GM19025 (cell line): ENCODE data around the gene ACSM4.
"Not testable (repeated sequence)": the region's sequence is repeated elsewhere in the genome, so short reads cannot be mapped to it uniquely, and the experiment has no call there.

ENCODE experiments used
- ATAC-seq: cut with Tn5 transposase; IDR thresholded peaks from one replicate; pipeline ENCODE4 v1.9.1; 2021; ENCODE audit warnings: mild to moderate bottlenecking, low read depth, moderate library complexity; ENCODE audit not compliant: unreplicated experiment

Gene ACSM4

GRCh38 chr12:7324176-7324575 is 20.3 kb downstream of the ACSM4 start:
- ATAC-seq = no peak

DNA sequence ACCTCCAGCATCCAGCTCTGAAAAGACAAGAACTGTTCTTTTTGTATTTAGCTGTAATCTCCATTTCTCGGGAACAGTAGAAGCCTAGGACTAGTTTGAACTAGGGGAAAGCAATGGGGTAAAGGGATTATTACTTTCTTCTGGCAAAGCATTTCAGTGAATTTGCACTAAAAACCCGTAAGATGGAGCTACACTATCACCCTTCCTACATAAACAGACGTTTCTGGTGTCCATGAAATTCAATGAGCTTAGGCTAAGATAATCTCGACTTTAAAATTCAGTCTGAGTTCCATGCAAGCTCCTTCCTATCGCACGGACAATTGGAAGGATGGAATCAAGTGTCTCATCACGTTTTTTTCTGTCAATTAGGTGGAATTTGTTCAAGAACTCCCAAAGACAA is 24.0 kb downstream of the ACSM4 start:
- no peak for ATAC-seq

- not testable (repeated sequence) for ATAC-seq
These were observed 33.9 kb downstream of the ACSM4 start for GRCh38 chr12:7337790-7338189.

DNA sequence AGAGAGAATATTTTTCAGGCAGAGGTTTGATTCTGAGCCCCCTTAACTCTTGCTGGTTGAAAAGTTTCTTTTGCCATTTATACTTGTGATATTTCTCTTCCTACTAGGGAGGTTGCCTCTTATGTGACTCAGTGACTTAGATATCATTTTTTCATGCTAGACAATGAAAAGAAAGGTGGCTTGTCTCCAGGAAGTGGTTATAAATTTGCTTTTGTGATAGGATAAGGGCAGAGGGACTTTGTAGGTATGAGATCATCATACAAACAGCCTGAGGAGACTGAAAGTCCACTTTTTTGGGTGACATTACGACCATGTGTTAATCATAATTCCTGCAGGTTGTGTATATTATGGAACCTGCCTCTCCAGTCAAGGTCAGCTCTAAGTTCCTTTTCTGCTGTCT is 35.8 kb downstream of the ACSM4 start:
- no peak for ATAC-seq

GRCh38 chr12:7344833-7345606 is 41.1 kb downstream of the ACSM4 start:
- no peak for ATAC-seq

DNA sequence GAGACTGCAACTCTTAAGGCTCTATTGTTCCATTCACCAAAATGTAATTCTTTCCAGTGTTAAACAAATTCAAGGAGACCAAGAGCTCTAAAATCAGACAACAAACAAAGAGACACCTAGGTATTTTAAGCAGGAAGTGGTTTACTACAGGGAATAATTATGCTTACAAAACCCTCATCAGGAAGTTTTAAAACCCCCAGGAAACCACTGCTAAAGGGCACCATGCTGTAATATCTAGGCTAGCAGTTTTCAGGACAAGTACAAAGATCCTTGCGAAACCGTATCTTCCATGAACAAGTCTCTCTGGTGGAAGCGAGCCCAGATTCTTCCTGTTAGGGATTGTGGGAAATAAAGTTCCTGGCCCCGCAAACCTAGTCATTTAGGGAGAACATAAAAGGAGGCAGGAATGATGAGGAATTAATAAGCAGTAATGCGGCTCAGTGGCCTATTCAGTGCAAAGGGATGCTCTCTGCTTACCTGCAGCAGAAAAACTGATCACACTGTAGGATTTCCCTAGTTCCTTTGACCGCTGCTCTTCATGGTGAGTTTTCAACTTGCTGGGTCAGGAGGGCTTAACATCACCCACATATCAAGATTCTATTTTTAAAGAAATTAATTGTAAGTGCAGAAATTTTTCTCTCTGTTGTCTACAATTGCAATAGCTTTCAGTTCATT is 42.8 kb downstream of the ACSM4 start:
- ATAC-seq = no peak

DNA sequence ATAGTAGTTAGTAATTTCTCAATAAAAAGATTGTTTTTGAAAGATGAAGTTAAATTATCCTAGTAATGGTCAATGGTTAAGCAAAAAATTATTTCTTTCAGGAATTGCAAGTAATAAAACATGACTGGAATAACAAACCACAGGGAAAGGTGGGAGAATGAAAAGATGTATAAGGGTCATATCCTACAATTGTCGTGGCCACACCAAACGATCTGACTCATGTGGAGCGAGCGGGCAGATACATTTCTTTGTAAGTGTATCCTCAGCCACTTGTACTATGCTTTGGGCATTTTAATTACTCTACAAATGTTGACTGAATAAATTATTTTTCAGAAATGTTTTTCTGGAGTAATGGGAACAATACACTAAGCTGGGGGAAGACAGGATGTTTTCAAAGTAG is 45.5 kb downstream of the ACSM4 start:
- ATAC-seq = no peak

- no peak for ATAC-seq
These were observed 47.3 kb downstream of the ACSM4 start for GRCh38 chr12:7351177-7351576.

GRCh38 chr12:7352661-7353060 is 48.8 kb downstream of the ACSM4 start:
- ATAC-seq = no peak

- no peak for ATAC-seq
These were observed 50.7 kb downstream of the ACSM4 start for GRCh38 chr12:7354529-7354928.

DNA sequence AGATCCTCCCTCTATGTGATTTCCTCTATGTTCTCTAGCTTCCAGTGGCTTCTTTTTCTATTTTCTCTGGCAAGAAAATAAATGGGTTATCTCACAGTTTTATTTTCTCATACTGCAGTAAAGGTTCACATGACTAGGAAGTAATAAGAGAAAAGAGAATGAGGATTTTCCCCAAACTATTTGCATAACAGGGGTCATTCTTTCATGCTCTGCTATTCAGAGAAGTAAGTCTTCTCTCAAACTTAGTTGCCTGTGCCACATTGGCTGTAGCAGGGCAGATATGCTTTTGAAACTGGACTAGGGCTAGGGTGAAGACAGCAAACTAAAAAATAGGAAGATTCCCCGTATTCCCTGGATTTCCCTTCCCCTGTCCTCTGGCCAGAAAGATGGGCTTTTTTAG is 57.4 kb downstream of the ACSM4 start:
- ATAC-seq = no peak

- ATAC-seq = no peak
These were observed 58.9 kb downstream of the ACSM4 start for GRCh38 chr12:7362734-7363133.

DNA sequence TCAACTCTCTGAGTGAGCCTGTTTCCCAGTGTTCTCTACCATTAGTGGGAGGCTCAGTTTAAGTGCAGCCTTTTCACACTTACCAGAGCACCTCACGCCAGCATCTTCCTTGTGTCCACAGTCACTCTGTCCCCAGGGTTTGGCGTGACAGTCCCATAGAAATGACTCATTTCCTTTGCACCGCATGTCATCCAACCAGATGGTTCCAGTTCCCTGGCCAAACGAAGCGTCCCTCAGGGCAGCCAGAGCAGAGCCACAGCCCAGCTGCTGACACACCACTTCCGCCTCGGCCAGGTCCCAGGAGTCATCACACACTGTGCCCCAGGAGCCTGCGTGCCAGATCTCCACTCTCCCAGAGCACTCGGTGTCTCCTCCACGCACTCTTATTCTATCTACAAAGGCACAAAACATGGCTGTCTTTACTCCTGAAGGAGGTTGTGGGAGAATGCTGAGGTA is 65.4 kb downstream of the ACSM4 start:
- peak; percentile 89 for ATAC-seq

GRCh38 chr12:7373226-7373625 is 69.4 kb downstream of the ACSM4 start:
- ATAC-seq = no peak

GRCh38 chr12:7374423-7375144 is 70.7 kb downstream of the ACSM4 start:
- ATAC-seq = no peak

DNA sequence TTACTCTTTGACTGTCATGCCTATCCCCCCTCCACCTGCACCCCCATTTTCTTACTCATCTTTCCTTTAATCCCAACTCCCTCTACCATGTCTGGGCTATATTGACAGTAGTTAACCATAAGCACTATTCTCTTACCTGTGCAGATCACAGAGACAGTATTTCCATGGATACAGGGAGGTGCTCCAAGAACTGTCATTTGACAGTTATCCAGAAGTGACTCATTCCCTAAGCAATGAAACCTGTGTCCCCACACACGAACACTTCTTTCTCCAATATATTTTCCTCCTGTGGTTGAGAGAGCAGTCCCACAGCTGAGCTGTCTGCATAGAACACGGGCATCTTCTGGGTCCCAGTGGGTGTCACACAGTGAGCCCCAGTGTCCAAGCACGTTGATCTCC is 71.3 kb downstream of the ACSM4 start:
- ATAC-seq = no peak

- no peak for ATAC-seq
These were observed 72.3 kb downstream of the ACSM4 start for GRCh38 chr12:7376196-7376595.
